WTC11 (cell line): Measurements from ENCODE around the gene CCDC180. TPM values are rescaled to one million over a fixed set of nuclear protein-coding genes. Genes with fewer than 3 reads are reported as not detected.

ENCODE experiments used
- ATAC-seq: fragments of 200-7000 bp; cut with Tn5 transposase; 2 replicates; pipeline ENCODE4 v1.10.0; 2021; ENCODE audit warnings: mild to moderate bottlenecking, moderate library complexity
- CTCF ChIA-PET: fragments of 300-600 bp; sonication (Branson Sonifier 250); formaldehyde crosslinking; loops from one replicate; lab custom pipeline; 2021; ENCODE audit warnings: antibody characterized with exemption; lab: Charles Lee
- POLR2A ChIA-PET: fragments of 350-600 bp; sonication (Branson Sonifier 250); formaldehyde crosslinking; loops from one replicate; lab custom pipeline; 2021; ENCODE audit warnings: antibody characterized with exemption; lab: Charles Lee
- DNase-seq: peaks from one replicate; pipeline ENCODE4 v3.0.0; 2021; ENCODE audit warnings: low spot score
- H3K27ac Mint-ChIP-seq: 2 replicates; pipeline ENCODE4 v1.8.0; 2021; ENCODE audit warnings: mixed read lengths
- H3K27me3 Mint-ChIP-seq: 2 replicates; pipeline ENCODE4 v1.8.0; 2021; ENCODE audit warnings: low read depth, mild to moderate bottlenecking, moderate library complexity, mixed read lengths
- H3K36me3 Mint-ChIP-seq: 2 replicates; pipeline ENCODE4 v1.8.0; 2021; ENCODE audit warnings: mixed read lengths
- H3K4me1 Mint-ChIP-seq: 2 replicates; pipeline ENCODE4 v1.8.0; 2022; ENCODE audit warnings: mixed read lengths
- H3K4me3 Mint-ChIP-seq: 2 replicates; pipeline ENCODE4 v1.8.0; 2021; ENCODE audit warnings: mild to moderate bottlenecking, moderate library complexity, mixed read lengths
- H3K9me3 Mint-ChIP-seq: 2 replicates; pipeline ENCODE4 v1.8.0; 2021; ENCODE audit warnings: mixed read lengths
- CDX4 ChIP-seq: fragments of 250-450 bp; sonication (Bioruptor Pico); IDR thresholded peaks from 2 replicates; pipeline ENCODE4 v1.9.0; 2021; ENCODE audit warnings: moderate library complexity, mild to moderate bottlenecking, inconsistent platforms, borderline replicate concordance
- FOXJ3 ChIP-seq: sonication (generic); formaldehyde crosslinking; IDR thresholded peaks from 2 replicates; pipeline ENCODE4 v1.9.0; 2021; ENCODE audit warnings: missing genetic modification reagents, mild to moderate bottlenecking, borderline replicate concordance
- GRHL2 ChIP-seq: fragments of 250-450 bp; sonication (Bioruptor Pico); IDR thresholded peaks from 2 replicates; pipeline ENCODE4 v1.8.0; 2022; ENCODE audit warnings: mild to moderate bottlenecking, moderate library complexity; ENCODE audit not compliant: insufficient replicate concordance, severe bottlenecking
- GTF2I ChIP-seq: fragments of 250-450 bp; sonication (Bioruptor Pico); conservative IDR thresholded peaks from 2 replicates; pipeline ENCODE4 v1.4.0; 2021; ENCODE audit warnings: mild to moderate bottlenecking
- HMGA2 ChIP-seq: fragments of 250-450 bp; sonication (Bioruptor Pico); IDR thresholded peaks from 2 replicates; pipeline ENCODE4 v1.4.0; 2021; ENCODE audit warnings: mild to moderate bottlenecking, moderate library complexity
- IRF2 ChIP-seq: sonication (generic); formaldehyde crosslinking; IDR thresholded peaks from 2 replicates; pipeline ENCODE4 v1.8.0; 2022; ENCODE audit warnings: low read depth, missing genetic modification reagents, borderline replicate concordance
- MXD4 ChIP-seq: fragments of 250-450 bp; sonication (Bioruptor Pico); IDR thresholded peaks from 2 replicates; pipeline ENCODE4 v1.8.0; 2021; ENCODE audit warnings: mild to moderate bottlenecking, moderate library complexity, borderline replicate concordance
- NFE2L1 ChIP-seq: sonication (generic); formaldehyde crosslinking; IDR thresholded peaks from 2 replicates; pipeline ENCODE4 v1.8.1; 2023; ENCODE audit warnings: missing genetic modification reagents
- NR2C2 ChIP-seq: sonication (generic); formaldehyde crosslinking; IDR thresholded peaks from 2 replicates; pipeline ENCODE4 v1.8.0; 2022; ENCODE audit warnings: mild to moderate bottlenecking, missing genetic modification reagents
- PRDM15 ChIP-seq: sonication (generic); formaldehyde crosslinking; IDR thresholded peaks from 2 replicates; pipeline ENCODE4 v1.8.0; 2022; ENCODE audit warnings: missing genetic modification reagents
- PRRX2 ChIP-seq: fragments of 250-450 bp; sonication (Bioruptor Pico); IDR thresholded peaks from 2 replicates; pipeline ENCODE4 v1.8.0; 2021; ENCODE audit warnings: mild to moderate bottlenecking
- TEAD1 ChIP-seq: sonication (generic); formaldehyde crosslinking; IDR thresholded peaks from 2 replicates; pipeline ENCODE4 v1.8.0; 2022; ENCODE audit warnings: mild to moderate bottlenecking, missing genetic modification reagents
- ZNF263 ChIP-seq: sonication (generic); formaldehyde crosslinking; IDR thresholded peaks from 2 replicates; pipeline ENCODE4 v1.8.1; 2022; ENCODE audit warnings: low read depth, mild to moderate bottlenecking, moderate library complexity, missing genetic modification reagents
- ZNF423 ChIP-seq: fragments of 250-450 bp; sonication (Bioruptor Pico); IDR thresholded peaks from 2 replicates; pipeline ENCODE4 v2.1.2; 2022; ENCODE audit warnings: mild to moderate bottlenecking, moderate library complexity
- total RNA-seq: library from RNA; stranded (reverse); gene quantifications from 3 replicates; pipeline ENCODE4 v1.2.3, GENCODE V29; 2021
- TF ChIP-seq, protein P1 (sequence below): sonication (generic); formaldehyde crosslinking; conservative IDR thresholded peaks from 2 replicates; pipeline ENCODE4 v1.8.1; 2022; ENCODE audit warnings: mild to moderate bottlenecking, missing genetic modification reagents
- TF ChIP-seq, protein P2 (sequence below): sonication (generic); formaldehyde crosslinking; IDR thresholded peaks from 2 replicates; pipeline ENCODE4 v1.8.0; 2022; ENCODE audit warnings: mild to moderate bottlenecking, missing genetic modification reagents
- TF ChIP-seq, protein P3 (sequence below): sonication (generic); formaldehyde crosslinking; IDR thresholded peaks from 2 replicates; pipeline ENCODE4 v1.8.0; 2023; ENCODE audit warnings: missing genetic modification reagents, mild to moderate bottlenecking, borderline replicate concordance
- TF ChIP-seq, protein P4 (sequence below): sonication (generic); formaldehyde crosslinking; IDR thresholded peaks from 2 replicates; pipeline ENCODE4 v1.8.1; 2023; ENCODE audit warnings: mild to moderate bottlenecking, missing genetic modification reagents
- TF ChIP-seq, protein P5 (sequence below): fragments of 250-450 bp; sonication (Bioruptor Pico); IDR thresholded peaks from 2 replicates; pipeline ENCODE4 v1.9.0; 2021; ENCODE audit warnings: mild to moderate bottlenecking

Gene CCDC180
- total RNA-seq, 1 experiment from 2014 or later = 6.5 TPM

DNA sequence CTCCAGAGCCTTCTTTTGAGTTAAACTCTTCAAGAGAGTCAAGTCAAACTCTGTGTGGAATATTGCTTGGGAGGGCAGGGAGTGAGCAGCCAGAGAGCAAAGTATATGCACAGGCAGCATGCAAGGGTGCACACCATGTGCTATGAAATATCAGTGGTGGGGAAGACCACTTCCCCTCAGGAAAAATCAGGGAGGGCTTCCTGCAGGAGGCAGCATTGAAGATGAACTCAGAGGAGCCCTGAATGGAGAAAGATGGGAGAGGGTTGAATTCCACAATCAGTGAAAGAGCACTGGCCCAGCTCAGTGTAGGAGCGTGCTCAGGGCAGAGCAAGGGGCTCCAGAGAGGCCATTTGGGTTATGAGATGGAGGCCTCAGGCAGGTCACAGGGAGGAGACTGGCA is 41.9 kb downstream of the CCDC180 start (continued):
- TF ChIP-seq MXD4 (CRISPR knock-in tag) = no peak
- TF ChIP-seq, protein P1, sequence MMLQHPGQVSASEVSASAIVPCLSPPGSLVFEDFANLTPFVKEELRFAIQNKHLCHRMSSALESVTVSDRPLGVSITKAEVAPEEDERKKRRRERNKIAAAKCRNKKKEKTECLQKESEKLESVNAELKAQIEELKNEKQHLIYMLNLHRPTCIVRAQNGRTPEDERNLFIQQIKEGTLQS (CRISPR knock-in tag) = no peak
- no peak for TF ChIP-seq GRHL2 (CRISPR knock-in tag)
- TF ChIP-seq NR2C2 (CRISPR knock-in tag) = no peak
- TF ChIP-seq GTF2I = no peak
- TF ChIP-seq, all 79 proteins: peak for 0

DNA sequence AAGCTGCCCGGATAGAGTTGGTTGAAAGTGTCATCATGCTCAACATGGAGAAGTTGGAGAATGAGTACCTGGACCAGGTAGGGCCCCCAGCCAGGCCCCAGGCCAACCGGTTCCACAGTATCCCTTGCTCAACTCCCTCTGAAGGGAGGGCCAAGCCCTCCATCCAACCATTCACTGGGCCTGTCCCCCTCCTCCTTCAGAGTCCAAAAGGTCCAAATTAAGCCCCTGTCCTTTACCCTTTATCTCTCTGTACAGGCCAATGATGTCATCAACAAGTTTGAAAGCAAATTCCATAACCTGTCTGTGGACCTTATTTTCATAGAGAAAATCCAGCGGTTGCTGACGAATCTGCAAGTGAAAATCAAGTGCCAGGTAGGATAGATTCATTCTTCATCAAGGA is 47.2 kb downstream of the CCDC180 start:
- H3K9me3 Mint-ChIP-seq = no peaks in the 10 kb centered on the region
- H3K27me3 Mint-ChIP-seq = no peaks in the 10 kb centered on the region
- ChIA-PET CTCF (no interaction called here), POLR2A (no interaction called here)
- no peak overlapping the region for H3K27ac Mint-ChIP-seq
- DNase-seq (no peak), ATAC-seq (no peak)
- TF ChIP-seq TEAD1 (no peak), CDX4 (CRISPR knock-in tag) (no peak), PRRX2 (CRISPR knock-in tag) (no peak)
- no peaks in the 10 kb centered on the region for H3K4me1 Mint-ChIP-seq
- H3K36me3 Mint-ChIP-seq = no peaks in the 10 kb centered on the region
- H3K4me3 Mint-ChIP-seq = no peak overlapping the region

DNA sequence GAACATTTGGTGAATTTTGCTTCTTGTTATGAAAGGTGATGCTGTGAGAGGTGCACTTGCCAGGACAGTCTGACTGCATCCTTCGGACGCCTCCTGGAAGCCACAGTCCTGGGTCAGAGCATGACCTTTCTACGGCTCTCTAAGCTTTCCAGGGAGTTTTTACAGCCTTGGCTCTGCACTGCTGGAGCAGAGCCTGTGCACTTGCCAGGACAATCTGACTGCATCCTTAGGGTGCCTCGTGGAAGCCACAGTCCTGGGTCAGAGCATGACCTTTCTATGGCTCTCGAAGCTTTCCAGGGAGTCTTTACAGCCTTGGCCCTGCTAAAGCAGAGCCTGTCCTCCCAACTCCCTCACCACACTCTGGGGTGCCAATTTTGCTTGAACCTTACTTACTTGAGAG is 49.6 kb downstream of the CCDC180 start:
- POLR2A ChIA-PET = no interaction called here
- no peak for TF ChIP-seq ZNF263 (CRISPR knock-in tag)
- no peak for TF ChIP-seq GRHL2 (CRISPR knock-in tag)
- TF ChIP-seq, protein P1 (CRISPR knock-in tag) = no peak
- TF ChIP-seq, protein P2, sequence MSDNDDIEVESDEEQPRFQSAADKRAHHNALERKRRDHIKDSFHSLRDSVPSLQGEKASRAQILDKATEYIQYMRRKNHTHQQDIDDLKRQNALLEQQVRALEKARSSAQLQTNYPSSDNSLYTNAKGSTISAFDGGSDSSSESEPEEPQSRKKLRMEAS (CRISPR knock-in tag) = no peak
- no peak for TF ChIP-seq FOXJ3 (CRISPR knock-in tag)
- no peak for TF ChIP-seq NFE2L1 (CRISPR knock-in tag)
- TF ChIP-seq, protein P3, sequence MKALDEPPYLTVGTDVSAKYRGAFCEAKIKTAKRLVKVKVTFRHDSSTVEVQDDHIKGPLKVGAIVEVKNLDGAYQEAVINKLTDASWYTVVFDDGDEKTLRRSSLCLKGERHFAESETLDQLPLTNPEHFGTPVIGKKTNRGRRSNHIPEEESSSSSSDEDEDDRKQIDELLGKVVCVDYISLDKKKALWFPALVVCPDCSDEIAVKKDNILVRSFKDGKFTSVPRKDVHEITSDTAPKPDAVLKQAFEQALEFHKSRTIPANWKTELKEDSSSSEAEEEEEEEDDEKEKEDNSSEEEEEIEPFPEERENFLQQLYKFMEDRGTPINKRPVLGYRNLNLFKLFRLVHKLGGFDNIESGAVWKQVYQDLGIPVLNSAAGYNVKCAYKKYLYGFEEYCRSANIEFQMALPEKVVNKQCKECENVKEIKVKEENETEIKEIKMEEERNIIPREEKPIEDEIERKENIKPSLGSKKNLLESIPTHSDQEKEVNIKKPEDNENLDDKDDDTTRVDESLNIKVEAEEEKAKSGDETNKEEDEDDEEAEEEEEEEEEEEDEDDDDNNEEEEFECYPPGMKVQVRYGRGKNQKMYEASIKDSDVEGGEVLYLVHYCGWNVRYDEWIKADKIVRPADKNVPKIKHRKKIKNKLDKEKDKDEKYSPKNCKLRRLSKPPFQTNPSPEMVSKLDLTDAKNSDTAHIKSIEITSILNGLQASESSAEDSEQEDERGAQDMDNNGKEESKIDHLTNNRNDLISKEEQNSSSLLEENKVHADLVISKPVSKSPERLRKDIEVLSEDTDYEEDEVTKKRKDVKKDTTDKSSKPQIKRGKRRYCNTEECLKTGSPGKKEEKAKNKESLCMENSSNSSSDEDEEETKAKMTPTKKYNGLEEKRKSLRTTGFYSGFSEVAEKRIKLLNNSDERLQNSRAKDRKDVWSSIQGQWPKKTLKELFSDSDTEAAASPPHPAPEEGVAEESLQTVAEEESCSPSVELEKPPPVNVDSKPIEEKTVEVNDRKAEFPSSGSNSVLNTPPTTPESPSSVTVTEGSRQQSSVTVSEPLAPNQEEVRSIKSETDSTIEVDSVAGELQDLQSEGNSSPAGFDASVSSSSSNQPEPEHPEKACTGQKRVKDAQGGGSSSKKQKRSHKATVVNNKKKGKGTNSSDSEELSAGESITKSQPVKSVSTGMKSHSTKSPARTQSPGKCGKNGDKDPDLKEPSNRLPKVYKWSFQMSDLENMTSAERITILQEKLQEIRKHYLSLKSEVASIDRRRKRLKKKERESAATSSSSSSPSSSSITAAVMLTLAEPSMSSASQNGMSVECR (CRISPR knock-in tag) = no peak
- TF ChIP-seq IRF2 = no peak
- no peak for TF ChIP-seq ZNF423 (CRISPR knock-in tag)
- no peak for TF ChIP-seq HMGA2 (CRISPR knock-in tag)
- TF ChIP-seq PRDM15 = no peak
- TF ChIP-seq, protein P4, sequence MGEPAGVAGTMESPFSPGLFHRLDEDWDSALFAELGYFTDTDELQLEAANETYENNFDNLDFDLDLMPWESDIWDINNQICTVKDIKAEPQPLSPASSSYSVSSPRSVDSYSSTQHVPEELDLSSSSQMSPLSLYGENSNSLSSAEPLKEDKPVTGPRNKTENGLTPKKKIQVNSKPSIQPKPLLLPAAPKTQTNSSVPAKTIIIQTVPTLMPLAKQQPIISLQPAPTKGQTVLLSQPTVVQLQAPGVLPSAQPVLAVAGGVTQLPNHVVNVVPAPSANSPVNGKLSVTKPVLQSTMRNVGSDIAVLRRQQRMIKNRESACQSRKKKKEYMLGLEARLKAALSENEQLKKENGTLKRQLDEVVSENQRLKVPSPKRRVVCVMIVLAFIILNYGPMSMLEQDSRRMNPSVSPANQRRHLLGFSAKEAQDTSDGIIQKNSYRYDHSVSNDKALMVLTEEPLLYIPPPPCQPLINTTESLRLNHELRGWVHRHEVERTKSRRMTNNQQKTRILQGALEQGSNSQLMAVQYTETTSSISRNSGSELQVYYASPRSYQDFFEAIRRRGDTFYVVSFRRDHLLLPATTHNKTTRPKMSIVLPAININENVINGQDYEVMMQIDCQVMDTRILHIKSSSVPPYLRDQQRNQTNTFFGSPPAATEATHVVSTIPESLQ (CRISPR knock-in tag) = no peak
- TF ChIP-seq TEAD1 = no peak
- TF ChIP-seq, protein P5, sequence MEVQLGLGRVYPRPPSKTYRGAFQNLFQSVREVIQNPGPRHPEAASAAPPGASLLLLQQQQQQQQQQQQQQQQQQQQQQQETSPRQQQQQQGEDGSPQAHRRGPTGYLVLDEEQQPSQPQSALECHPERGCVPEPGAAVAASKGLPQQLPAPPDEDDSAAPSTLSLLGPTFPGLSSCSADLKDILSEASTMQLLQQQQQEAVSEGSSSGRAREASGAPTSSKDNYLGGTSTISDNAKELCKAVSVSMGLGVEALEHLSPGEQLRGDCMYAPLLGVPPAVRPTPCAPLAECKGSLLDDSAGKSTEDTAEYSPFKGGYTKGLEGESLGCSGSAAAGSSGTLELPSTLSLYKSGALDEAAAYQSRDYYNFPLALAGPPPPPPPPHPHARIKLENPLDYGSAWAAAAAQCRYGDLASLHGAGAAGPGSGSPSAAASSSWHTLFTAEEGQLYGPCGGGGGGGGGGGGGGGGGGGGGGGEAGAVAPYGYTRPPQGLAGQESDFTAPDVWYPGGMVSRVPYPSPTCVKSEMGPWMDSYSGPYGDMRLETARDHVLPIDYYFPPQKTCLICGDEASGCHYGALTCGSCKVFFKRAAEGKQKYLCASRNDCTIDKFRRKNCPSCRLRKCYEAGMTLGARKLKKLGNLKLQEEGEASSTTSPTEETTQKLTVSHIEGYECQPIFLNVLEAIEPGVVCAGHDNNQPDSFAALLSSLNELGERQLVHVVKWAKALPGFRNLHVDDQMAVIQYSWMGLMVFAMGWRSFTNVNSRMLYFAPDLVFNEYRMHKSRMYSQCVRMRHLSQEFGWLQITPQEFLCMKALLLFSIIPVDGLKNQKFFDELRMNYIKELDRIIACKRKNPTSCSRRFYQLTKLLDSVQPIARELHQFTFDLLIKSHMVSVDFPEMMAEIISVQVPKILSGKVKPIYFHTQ (CRISPR knock-in tag) = no peak

More for the DNA sequence above, 49.6 kb downstream of the CCDC180 start:
- peaks cover 4% of the 10 kb centered on the region; the same call in 1 of the 2 replicates for H3K36me3 Mint-ChIP-seq
- DNase-seq (no peak), ATAC-seq (no peak)
- no peak overlapping the region for H3K4me3 Mint-ChIP-seq
- peaks cover 7% of the 10 kb centered on the region; the same call in 1 of the 2 replicates for H3K9me3 Mint-ChIP-seq
- no peak overlapping the region for H3K27ac Mint-ChIP-seq
- no peaks in the 10 kb centered on the region for H3K27me3 Mint-ChIP-seq
- H3K4me1 Mint-ChIP-seq = no peaks in the 10 kb centered on the region
- CTCF ChIA-PET = interaction anchor here (1.0 kb wide), 1 partner anchor 50 kb away, joined by 3 read pairs; no protein-coding TSS in a partner anchor
